ENCODE results near the gene TRIM52. TPM values are rescaled to one million over a fixed set of nuclear protein-coding genes. Genes with fewer than 3 reads are reported as not detected.
A peak's percentile ranks its signal among the peaks of the same experiment; 100 is the strongest.

Gene TRIM52
- polyA plus RNA-seq, 2 of the 4 experiments (the other 2 are of a cell fraction): 11.1 to 12.1 TPM

- Histone ChIP-seq H3K4me3 (peak overlapping the region; percentile 90), H3K9me3 (no peaks in the 10 kb centered on the region), H3K4me1 (peaks cover 16% of the 10 kb centered on the region), H3K27ac (peak overlapping the region; percentile 19 to 95; a peak in 4 of 6 replicates), H3K4me2 (peak overlapping the region; percentile 85)
- DNase-seq (ENCODE audit: low read depth in 1 of 2, low spot score in 1 of 2) (no peak), FAIRE-seq (no peak), ATAC-seq (no peak)
- 59% methylated on average over 27 of the region's 27 CpGs for WGBS (ENCODE audit: missing lambda C conversion rate)
- POLR2A ChIA-PET: interaction anchor here (1.5 to 2.6 kb wide), 6 partner anchors 14 to 37 kb away, joined by 5 to 48 read pairs (median 16); partner anchors contain the start of gene RACK1
- TF ChIP-seq FOSB (CRISPR knock-in tag; IDR thresholded peaks at IDR 0.05) (no peak; the same call in 1 of the 2 replicates), RNF2 (IDR thresholded peaks at IDR 0.05; ENCODE audit: borderline replicate concordance, low read depth) (no peak), CBX2 (IDR thresholded peaks at IDR 0.05; ENCODE audit: borderline replicate concordance, low read depth) (no peak), RARB (CRISPR knock-in tag; IDR thresholded peaks at IDR 0.05) (no peak), NR3C1 (IDR thresholded peaks at IDR 0.05) (no peak), CEBPB (IDR thresholded peaks at IDR 0.05) (no peak), TFCP2L1 (CRISPR knock-in tag; IDR thresholded peaks at IDR 0.05) (no peak), JUN (IDR thresholded peaks at IDR 0.05) (no peak)
- TF ChIP-seq, protein P1, sequence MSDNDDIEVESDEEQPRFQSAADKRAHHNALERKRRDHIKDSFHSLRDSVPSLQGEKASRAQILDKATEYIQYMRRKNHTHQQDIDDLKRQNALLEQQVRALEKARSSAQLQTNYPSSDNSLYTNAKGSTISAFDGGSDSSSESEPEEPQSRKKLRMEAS (IDR thresholded peaks at IDR 0.05): no peak
- TF ChIP-seq, protein P2, sequence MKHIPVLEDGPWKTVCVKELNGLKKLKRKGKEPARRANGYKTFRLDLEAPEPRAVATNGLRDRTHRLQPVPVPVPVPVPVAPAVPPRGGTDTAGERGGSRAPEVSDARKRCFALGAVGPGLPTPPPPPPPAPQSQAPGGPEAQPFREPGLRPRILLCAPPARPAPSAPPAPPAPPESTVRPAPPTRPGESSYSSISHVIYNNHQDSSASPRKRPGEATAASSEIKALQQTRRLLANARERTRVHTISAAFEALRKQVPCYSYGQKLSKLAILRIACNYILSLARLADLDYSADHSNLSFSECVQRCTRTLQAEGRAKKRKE (CRISPR knock-in tag; IDR thresholded peaks at IDR 0.05; ENCODE audit: low read depth): no peak
- TF ChIP-seq, protein P3, sequence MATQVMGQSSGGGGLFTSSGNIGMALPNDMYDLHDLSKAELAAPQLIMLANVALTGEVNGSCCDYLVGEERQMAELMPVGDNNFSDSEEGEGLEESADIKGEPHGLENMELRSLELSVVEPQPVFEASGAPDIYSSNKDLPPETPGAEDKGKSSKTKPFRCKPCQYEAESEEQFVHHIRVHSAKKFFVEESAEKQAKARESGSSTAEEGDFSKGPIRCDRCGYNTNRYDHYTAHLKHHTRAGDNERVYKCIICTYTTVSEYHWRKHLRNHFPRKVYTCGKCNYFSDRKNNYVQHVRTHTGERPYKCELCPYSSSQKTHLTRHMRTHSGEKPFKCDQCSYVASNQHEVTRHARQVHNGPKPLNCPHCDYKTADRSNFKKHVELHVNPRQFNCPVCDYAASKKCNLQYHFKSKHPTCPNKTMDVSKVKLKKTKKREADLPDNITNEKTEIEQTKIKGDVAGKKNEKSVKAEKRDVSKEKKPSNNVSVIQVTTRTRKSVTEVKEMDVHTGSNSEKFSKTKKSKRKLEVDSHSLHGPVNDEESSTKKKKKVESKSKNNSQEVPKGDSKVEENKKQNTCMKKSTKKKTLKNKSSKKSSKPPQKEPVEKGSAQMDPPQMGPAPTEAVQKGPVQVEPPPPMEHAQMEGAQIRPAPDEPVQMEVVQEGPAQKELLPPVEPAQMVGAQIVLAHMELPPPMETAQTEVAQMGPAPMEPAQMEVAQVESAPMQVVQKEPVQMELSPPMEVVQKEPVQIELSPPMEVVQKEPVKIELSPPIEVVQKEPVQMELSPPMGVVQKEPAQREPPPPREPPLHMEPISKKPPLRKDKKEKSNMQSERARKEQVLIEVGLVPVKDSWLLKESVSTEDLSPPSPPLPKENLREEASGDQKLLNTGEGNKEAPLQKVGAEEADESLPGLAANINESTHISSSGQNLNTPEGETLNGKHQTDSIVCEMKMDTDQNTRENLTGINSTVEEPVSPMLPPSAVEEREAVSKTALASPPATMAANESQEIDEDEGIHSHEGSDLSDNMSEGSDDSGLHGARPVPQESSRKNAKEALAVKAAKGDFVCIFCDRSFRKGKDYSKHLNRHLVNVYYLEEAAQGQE (IDR thresholded peaks at IDR 0.05): no peak
- CTCF ChIA-PET: interaction anchor here (1.1 to 1.5 kb wide), 6 partner anchors 8 to 53 kb away, joined by 3 to 5 read pairs (median 4); no protein-coding TSS in a partner anchor
These were observed 39.7 kb downstream of the TRIM52 start for GRCh38 chr5:181221105-181221791.

DNA sequence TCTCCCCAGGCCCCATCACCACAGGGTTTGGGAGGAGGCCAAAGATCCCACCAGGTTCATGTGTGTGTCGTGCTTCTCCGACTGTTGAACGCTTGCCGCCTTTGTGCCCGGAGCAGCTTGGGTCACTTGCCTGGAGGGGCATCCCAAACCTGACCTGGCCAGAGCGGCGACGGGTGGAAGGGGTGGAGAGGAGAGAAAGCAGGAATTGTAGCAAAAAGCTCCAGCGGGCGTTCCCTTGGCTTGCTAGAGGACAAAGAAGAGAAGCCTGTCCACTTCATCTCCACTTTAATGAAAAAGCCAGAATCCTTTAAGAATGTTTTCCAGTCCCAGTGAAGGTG, 40.8 kb downstream of the TRIM52 start:
- ChIA-PET CTCF (interaction anchor here (0.7 to 1.5 kb wide), 5 partner anchors 26 to 36 kb away, joined by 3 to 5 read pairs (median 4); no protein-coding TSS in a partner anchor), POLR2A (no interaction called here)
- peaks cover 15% of the 10 kb centered on the region for H3K4me1 ChIP-seq
- no peak overlapping the region for H3K4me3 ChIP-seq
- DNase-seq (ENCODE audit: low read depth in 1 of 2, low spot score in 1 of 2): no peak
- H3K4me2 ChIP-seq: no peak overlapping the region
- no peak for FAIRE-seq
- H3K9me3 ChIP-seq: no peaks in the 10 kb centered on the region
- H3K27ac ChIP-seq: no peak overlapping the region
- WGBS (ENCODE audit: missing lambda C conversion rate): 94% methylated on average over 10 of the region's 10 CpGs
- ATAC-seq: no peak
- TF ChIP-seq TP53 (CRISPR knock-in tag; IDR thresholded peaks at IDR 0.05): no peak
- no peak for TF ChIP-seq RCOR1 (IDR thresholded peaks at IDR 0.05; ENCODE audit: low read depth, low read length)
- no peak for TF ChIP-seq RARB (CRISPR knock-in tag; IDR thresholded peaks at IDR 0.05)

DNA sequence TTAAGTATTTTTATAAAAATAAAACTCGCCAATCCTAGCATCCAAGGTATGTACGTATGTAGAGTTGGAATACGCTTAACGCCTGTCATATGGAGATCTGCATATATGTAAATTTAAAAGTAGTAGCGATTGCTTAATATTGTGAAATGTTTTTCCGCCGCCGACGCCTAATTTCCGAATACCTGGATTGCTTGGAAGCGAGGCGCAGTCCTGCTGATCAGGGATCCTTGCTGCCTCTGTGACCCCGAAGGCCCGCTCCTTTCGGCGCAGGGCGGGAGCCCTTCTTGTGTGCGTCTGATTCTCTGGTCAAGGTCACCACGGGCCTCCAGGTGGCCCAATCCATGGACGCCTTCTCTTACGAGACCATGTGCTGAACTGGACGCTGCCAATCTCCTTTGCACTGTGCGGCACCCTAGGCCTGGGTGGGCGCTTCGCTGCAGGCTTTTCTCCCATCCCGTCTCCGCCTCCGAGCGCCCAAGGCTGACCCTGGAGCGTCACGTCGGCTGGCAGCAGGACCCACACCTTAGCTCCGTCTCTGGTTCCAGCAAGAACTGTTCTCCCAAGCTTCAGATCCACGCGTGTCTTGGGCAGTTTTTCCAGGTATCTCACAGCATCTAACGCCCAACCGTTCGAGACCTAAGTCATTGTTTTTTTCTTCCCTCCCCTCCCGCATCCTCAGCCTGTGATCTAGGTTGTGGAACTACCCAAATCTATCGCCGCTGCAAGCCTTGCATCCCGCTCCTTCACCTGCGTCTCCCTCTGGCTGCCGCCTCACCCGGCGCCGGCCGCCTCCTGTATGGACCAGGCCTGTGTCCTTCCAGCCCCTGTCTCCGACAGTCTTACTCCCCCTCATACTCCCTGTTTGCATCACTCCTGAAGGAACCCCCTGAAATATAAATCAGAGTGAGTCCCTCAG, 41.4 kb downstream of the TRIM52 start:
- FAIRE-seq (no peak), DNase-seq (ENCODE audit: low read depth in 1 of 2, low spot score in 1 of 2) (no peak), ATAC-seq (no peak)
- Histone ChIP-seq H3K4me3 (no peak overlapping the region; the same call in 2 of the 3 replicates), H3K9me3 (no peaks in the 10 kb centered on the region), H3K27ac (no peak overlapping the region), H3K4me1 (peaks cover 9% of the 10 kb centered on the region), H3K4me2 (peak overlapping the region; percentile 55; the same call in 1 of the 3 replicates)
- ChIA-PET CTCF (interaction anchor here (0.7 to 1.5 kb wide), 5 partner anchors 26 to 36 kb away, joined by 3 to 5 read pairs (median 4); no protein-coding TSS in a partner anchor), POLR2A (no interaction called here)
- WGBS (ENCODE audit: missing lambda C conversion rate): 95% methylated on average over 49 of the region's 49 CpGs
- TF ChIP-seq ZC3H11A (IDR thresholded peaks at IDR 0.05) (no peak), POLR2AphosphoS2 (conservative IDR thresholded peaks at IDR 0.05; ENCODE audit: low read length) (no peak), RCOR1 (IDR thresholded peaks at IDR 0.05; ENCODE audit: low read depth, low read length) (no peak), CBX8 (IDR thresholded peaks at IDR 0.05) (no peak), CTCF (IDR thresholded peaks at IDR 0.05) (no peak), NR3C1 (IDR thresholded peaks at IDR 0.05) (no peak), KDM1A (IDR thresholded peaks at IDR 0.05; ENCODE audit: low read depth) (no peak), HEYL (CRISPR knock-in tag; IDR thresholded peaks at IDR 0.05) (no peak), CHD2 (IDR thresholded peaks at IDR 0.05; ENCODE audit: low read length, partially characterized antibody) (no peak), EHF (CRISPR knock-in tag; IDR thresholded peaks at IDR 0.05) (no peak)
- TF ChIP-seq, protein P1 (IDR thresholded peaks at IDR 0.05): no peak
- TF ChIP-seq, protein P2 (CRISPR knock-in tag; IDR thresholded peaks at IDR 0.05; ENCODE audit: low read depth): no peak
